Liver (tissue), 9 donors: ENCODE results near the gene GPRC5A. TPM values are rescaled to one million over a fixed set of nuclear protein-coding genes. Genes with fewer than 3 reads are reported as not detected.

Experiments
- DNase-seq: peaks from one replicate; pipeline ENCODE4 v3.0.0-alpha.2; 2017; ENCODE audit warnings: low spot score
- H3K27ac ChIP-seq, 2 donors: one replicate each; pipeline ENCODE4 v1.7.0; 2013; ENCODE audit warnings: inconsistent platforms in 2 of 2, low read length in 2 of 2, control low read depth in 1 of 2, low read depth in 1 of 2, mild to moderate bottlenecking in 1 of 2
- H3K27me3 ChIP-seq, 4 donors: one replicate each; pipeline versions ENCODE4 v1.6.1 to v1.7.0; 2013; ENCODE audit warnings: low read length in 3 of 4, inconsistent platforms in 1 of 4, mild to moderate bottlenecking in 1 of 4, moderate library complexity in 1 of 4; ENCODE audit not compliant: control insufficient read depth in 4 of 4, insufficient read depth in 4 of 4
- H3K36me3 ChIP-seq, 4 donors: one replicate each; pipeline versions ENCODE4 v1.6.1 to v1.7.0; 2013; ENCODE audit warnings: low read length in 3 of 4, mild to moderate bottlenecking in 3 of 4, low read depth in 1 of 4, moderate library complexity in 1 of 4; ENCODE audit not compliant: control insufficient read depth in 4 of 4, insufficient read depth in 3 of 4
- H3K4me1 ChIP-seq, 4 donors: one replicate each; pipeline versions ENCODE4 v1.6.1 to v1.7.0; 2013; ENCODE audit warnings: low read length in 3 of 4, mild to moderate bottlenecking in 3 of 4, moderate library complexity in 1 of 4; ENCODE audit not compliant: control insufficient read depth in 4 of 4, insufficient read depth in 4 of 4
- H3K4me3 ChIP-seq, 3 donors: one replicate each; pipeline versions ENCODE4 v1.6.1 to v1.7.0; 2013; ENCODE audit warnings: low read length in 3 of 3, control low read depth in 1 of 3, low read depth in 1 of 3, mild to moderate bottlenecking in 1 of 3
- H3K9ac ChIP-seq, 2 donors: one replicate each; pipeline ENCODE4 v1.7.0; 2013; ENCODE audit warnings: low read length in 2 of 2, mild to moderate bottlenecking in 2 of 2, moderate library complexity in 2 of 2, control low read depth in 1 of 2, low read depth in 1 of 2
- H3K9me3 ChIP-seq, 4 donors: one replicate each; pipeline versions ENCODE4 v1.6.1 to v1.7.0; 2013; ENCODE audit warnings: low read length in 3 of 4; ENCODE audit not compliant: control insufficient read depth in 4 of 4
- ATF3 ChIP-seq: IDR thresholded peaks from 2 replicates; pipeline ENCODE4 v1.6.1; 2016; ENCODE audit warnings: antibody characterized with exemption
- EGR1 ChIP-seq, 2 donors: IDR thresholded peaks; 2 replicates each; pipeline ENCODE4 v1.6.1; 2016 to 2018; ENCODE audit warnings: antibody characterized with exemption in 2 of 2, low read depth in 2 of 2
- FOXA1 ChIP-seq: IDR thresholded peaks from 2 replicates; pipeline ENCODE4 v1.6.1; 2016; ENCODE audit warnings: antibody characterized with exemption
- FOXA2 ChIP-seq: IDR thresholded peaks from 2 replicates; pipeline ENCODE4 v1.6.1; 2016; ENCODE audit warnings: antibody characterized with exemption
- GABPA ChIP-seq, 2 donors: IDR thresholded peaks in 1 of 2; conservative IDR thresholded peaks in 1 of 2; 2 replicates each; pipeline ENCODE4 v1.6.1; 2016; ENCODE audit warnings: antibody characterized with exemption in 2 of 2, mild to moderate bottlenecking in 1 of 2, moderate library complexity in 1 of 2
- HNF4G ChIP-seq: IDR thresholded peaks from 2 replicates; pipeline ENCODE4 v1.6.1; 2016; ENCODE audit warnings: antibody characterized with exemption
- JUND ChIP-seq, 2 donors: IDR thresholded peaks; 2 replicates each; pipeline ENCODE4 v1.6.1; 2016; ENCODE audit warnings: antibody characterized with exemption in 2 of 2
- MAX ChIP-seq: IDR thresholded peaks from 2 replicates; pipeline ENCODE4 v1.6.1; 2016; ENCODE audit warnings: antibody characterized with exemption
- NR2F2 ChIP-seq: IDR thresholded peaks from 2 replicates; pipeline ENCODE4 v1.6.1; 2016; ENCODE audit warnings: antibody characterized with exemption
- RAD21 ChIP-seq, 2 donors: IDR thresholded peaks; 2 replicates each; pipeline ENCODE4 v1.6.1; 2016; ENCODE audit warnings: antibody characterized with exemption in 2 of 2, mild to moderate bottlenecking in 2 of 2
- REST ChIP-seq: IDR thresholded peaks from 2 replicates; pipeline ENCODE4 v1.6.1; 2016; ENCODE audit warnings: antibody characterized with exemption, mild to moderate bottlenecking
- RXRA ChIP-seq, 2 donors: IDR thresholded peaks; 2 replicates each; pipeline ENCODE4 v1.6.1; 2017 to 2018; ENCODE audit warnings: antibody characterized with exemption in 2 of 2, mild to moderate bottlenecking in 1 of 2
- SP1 ChIP-seq: IDR thresholded peaks from 2 replicates; pipeline ENCODE4 v1.6.1; 2018; ENCODE audit warnings: antibody characterized with exemption, mild to moderate bottlenecking
- TAF1 ChIP-seq: conservative IDR thresholded peaks from 2 replicates; pipeline ENCODE4 v1.6.1; 2016; ENCODE audit warnings: antibody characterized with exemption, mild to moderate bottlenecking
- YY1 ChIP-seq: IDR thresholded peaks from 2 replicates; pipeline ENCODE4 v1.6.1; 2016; ENCODE audit warnings: antibody characterized with exemption, mild to moderate bottlenecking
- ZBTB33 ChIP-seq: IDR thresholded peaks from 2 replicates; pipeline ENCODE4 v1.6.1; 2016; ENCODE audit warnings: antibody characterized with exemption
- WGBS: extraction: QIAGEN DNeasy Blood & Tissue Kit; methylation state at CpG from one replicate; pipeline ENCODE4 v1.1.7; 2013; 5-methylcytosine and 5-hydroxymethylcytosine counted together
- polyA plus RNA-seq, 2 donors: library from polyadenylated mRNA; stranded (reverse) in 1 of 2; unstranded in 1 of 2; fragments of 200-250 nt in 1 of 2; fragments of >200 nt in 1 of 2; fragmentation: Nextera tagmentation in 1 of 2; extraction: Ambion mirVana in 1 of 2; gene quantifications; one replicate each; pipeline versions ENCODE4 v1.2.1 to v1.2.3, GENCODE V29; 2013 to 2015
- total RNA-seq, 2 donors: library from RNA; depleted of rRNA; stranded (reverse); fragments of >200 nt; gene quantifications; one replicate each; pipeline ENCODE4 v1.2.3, GENCODE V29; 2014
- TF ChIP-seq, protein P1 (sequence below): fragments of 150-350 bp; IDR thresholded peaks from 2 replicates; pipeline ENCODE4 v1.5.1; 2017; ENCODE audit warnings: improper control_type of control experiment, low read depth, low read length; ENCODE audit not compliant: missing input control
- donor health status: healthy.
- donor health status: healthy.
- donor health status: healthy.
- donor health status: healthy.
- donor health status: healthy.

GPRC5A gene
- total and polyA plus RNA-seq, 4 donors: 0.09 to 0.17 (median 0.16) TPM; not detected in 1

DNA sequence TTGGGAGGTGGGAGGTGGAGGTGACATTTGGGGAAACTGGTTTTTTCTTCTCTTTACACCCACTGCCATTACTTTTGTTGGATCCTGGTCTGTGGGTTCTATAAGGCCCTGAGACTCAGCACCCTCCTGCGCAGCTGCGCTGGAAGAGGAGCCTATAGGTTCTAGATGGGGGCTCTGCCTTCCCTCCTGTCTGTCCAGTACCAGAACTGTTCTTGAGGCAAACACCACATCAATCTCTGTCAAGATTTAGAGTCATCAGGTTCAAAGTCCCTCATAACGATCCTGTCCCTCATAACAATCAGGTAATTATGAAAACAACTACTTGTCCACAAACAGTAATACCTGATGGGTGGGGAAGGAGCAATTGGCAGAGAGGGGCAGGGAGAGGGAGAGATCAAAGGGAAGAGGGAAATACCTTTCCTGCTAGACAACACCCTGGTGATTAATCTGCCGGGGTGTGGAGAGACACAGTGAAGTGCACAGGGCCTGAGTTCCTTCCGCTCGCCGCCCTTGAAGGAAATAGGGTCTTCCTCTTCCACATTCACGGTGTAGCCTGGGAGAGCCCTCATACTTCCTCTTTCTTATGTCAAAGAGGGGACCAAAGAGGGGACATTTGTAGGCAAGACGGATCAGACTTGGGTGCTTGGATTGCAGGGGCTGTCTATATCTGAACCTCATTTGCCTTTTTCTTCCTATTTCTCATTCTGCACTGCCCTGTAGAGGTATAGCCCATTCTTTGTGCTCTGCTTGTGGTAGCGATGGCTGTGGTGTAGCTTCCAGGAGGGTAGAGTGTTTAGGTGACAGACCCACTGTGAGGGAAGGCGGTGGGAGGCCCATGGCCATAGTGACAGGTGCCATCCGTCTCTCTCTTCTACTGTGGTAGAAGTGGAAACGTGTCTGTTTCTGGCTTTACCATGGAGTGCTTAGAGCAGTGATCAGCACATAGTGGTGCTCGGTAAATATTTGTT, 12.6 kb downstream of the GPRC5A start:
- WGBS: 74% methylated on average over 14 of the region's 14 CpGs
- no peak overlapping the region for H3K4me3 ChIP-seq
- no peaks in the 10 kb centered on the region for H3K4me1 ChIP-seq

GRCh38 chr12:12907552-12907951, 16.2 kb downstream of the GPRC5A start:
- no peaks in the 10 kb centered on the region for H3K36me3 ChIP-seq
- H3K4me1 ChIP-seq: no peaks in the 10 kb centered on the region
- H3K27me3 ChIP-seq: no peaks in the 10 kb centered on the region
- WGBS: 86% methylated on average over 5 of the region's 5 CpGs
- no peak overlapping the region for H3K4me3 ChIP-seq
- H3K9me3 ChIP-seq: no peaks in the 10 kb centered on the region
- no peak for DNase-seq
- no peak overlapping the region for H3K27ac ChIP-seq
- TF ChIP-seq ATF3 (no peak), REST (no peak), MAX (no peak), FOXA2 (no peak), RXRA (IDR thresholded peaks at IDR 0.05) (no peak), SP1 (no peak), GABPA (IDR thresholded peaks at IDR 0.05 in 1 of 2, conservative IDR thresholded peaks at IDR 0.05 in 1 of 2) (no peak), FOXA1 (no peak), JUND (IDR thresholded peaks at IDR 0.05) (no peak), YY1 (no peak), TAF1 (no peak), NR2F2 (no peak), HNF4G (no peak), EGR1 (IDR thresholded peaks at IDR 0.05; ENCODE audit: low read depth in 2 of 2) (no peak), RAD21 (IDR thresholded peaks at IDR 0.05) (no peak)
- TF ChIP-seq, protein P1, sequence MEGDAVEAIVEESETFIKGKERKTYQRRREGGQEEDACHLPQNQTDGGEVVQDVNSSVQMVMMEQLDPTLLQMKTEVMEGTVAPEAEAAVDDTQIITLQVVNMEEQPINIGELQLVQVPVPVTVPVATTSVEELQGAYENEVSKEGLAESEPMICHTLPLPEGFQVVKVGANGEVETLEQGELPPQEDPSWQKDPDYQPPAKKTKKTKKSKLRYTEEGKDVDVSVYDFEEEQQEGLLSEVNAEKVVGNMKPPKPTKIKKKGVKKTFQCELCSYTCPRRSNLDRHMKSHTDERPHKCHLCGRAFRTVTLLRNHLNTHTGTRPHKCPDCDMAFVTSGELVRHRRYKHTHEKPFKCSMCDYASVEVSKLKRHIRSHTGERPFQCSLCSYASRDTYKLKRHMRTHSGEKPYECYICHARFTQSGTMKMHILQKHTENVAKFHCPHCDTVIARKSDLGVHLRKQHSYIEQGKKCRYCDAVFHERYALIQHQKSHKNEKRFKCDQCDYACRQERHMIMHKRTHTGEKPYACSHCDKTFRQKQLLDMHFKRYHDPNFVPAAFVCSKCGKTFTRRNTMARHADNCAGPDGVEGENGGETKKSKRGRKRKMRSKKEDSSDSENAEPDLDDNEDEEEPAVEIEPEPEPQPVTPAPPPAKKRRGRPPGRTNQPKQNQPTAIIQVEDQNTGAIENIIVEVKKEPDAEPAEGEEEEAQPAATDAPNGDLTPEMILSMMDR: no peak
- H3K9ac ChIP-seq: no peak overlapping the region

More for the DNA sequence above, 12.6 kb downstream of the GPRC5A start:
- TF ChIP-seq RXRA (IDR thresholded peaks at IDR 0.05) (no peak), RAD21 (IDR thresholded peaks at IDR 0.05) (no peak), ZBTB33 (no peak), GABPA (IDR thresholded peaks at IDR 0.05 in 1 of 2, conservative IDR thresholded peaks at IDR 0.05 in 1 of 2) (no peak), YY1 (no peak), ATF3 (no peak), JUND (IDR thresholded peaks at IDR 0.05) (no peak)
- Histone ChIP-seq H3K27me3 (peaks cover 0 to 6% (median 0%) of the 10 kb centered on the region in 4 donors), H3K36me3 (no peaks in the 10 kb centered on the region), H3K27ac (no peak overlapping the region), H3K9me3 (no peaks in the 10 kb centered on the region), H3K9ac (no peak overlapping the region)
- no peak for DNase-seq
